A549 treated with GW870086 at 1 μM for 4 hours (cell line): ENCODE results near the gene UBAP1L. TPM values are rescaled to one million over a fixed set of nuclear protein-coding genes. Genes with fewer than 3 reads are reported as not detected.

ENCODE experiments used
- total RNA-seq: library from RNA; stranded (reverse); fragments of 200-300 nt; extraction: Qiagen RNA extraction; gene quantifications from 5 replicates; pipeline ENCODE4 v1.2.3, GENCODE V29; 2022; ENCODE audit warnings: low read depth

UBAP1L gene
- total RNA-seq = 0.61 to 0.85 TPM (median 0.65 TPM) in 5 replicates

DNA sequence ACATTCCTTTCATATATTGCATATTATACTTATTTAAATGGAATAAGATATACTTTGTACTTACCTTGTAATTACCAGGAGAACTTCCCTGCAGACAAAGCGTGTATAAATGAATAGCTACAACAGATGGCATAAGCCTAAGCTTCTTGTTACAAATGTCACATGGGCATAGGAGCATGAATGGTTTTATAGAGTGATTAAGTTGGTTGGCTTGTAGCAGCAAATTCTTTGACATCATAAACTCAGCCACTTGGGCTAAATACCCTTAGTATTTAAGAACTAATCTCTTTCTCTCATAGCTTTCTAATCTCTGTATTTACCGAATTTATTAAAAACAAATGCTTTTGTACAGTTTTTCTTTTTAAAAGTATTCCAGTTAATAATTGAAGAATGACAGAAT, at the start of gene UBAP1L:
TSS of gene UBAP1L (minus strand) at position 115 of the 400 bp plus-strand sequence. CDS start 8,985 bp downstream, outside the sequence.

GRCh38 chr15:65133548-65134200, 18.7 kb upstream of the UBAP1L start, which contains the start of gene PDCD7:
PDCD7 (minus strand) TSS chr15:65133808; CDS start chr15:65133781, 27 bp downstream.

DNA sequence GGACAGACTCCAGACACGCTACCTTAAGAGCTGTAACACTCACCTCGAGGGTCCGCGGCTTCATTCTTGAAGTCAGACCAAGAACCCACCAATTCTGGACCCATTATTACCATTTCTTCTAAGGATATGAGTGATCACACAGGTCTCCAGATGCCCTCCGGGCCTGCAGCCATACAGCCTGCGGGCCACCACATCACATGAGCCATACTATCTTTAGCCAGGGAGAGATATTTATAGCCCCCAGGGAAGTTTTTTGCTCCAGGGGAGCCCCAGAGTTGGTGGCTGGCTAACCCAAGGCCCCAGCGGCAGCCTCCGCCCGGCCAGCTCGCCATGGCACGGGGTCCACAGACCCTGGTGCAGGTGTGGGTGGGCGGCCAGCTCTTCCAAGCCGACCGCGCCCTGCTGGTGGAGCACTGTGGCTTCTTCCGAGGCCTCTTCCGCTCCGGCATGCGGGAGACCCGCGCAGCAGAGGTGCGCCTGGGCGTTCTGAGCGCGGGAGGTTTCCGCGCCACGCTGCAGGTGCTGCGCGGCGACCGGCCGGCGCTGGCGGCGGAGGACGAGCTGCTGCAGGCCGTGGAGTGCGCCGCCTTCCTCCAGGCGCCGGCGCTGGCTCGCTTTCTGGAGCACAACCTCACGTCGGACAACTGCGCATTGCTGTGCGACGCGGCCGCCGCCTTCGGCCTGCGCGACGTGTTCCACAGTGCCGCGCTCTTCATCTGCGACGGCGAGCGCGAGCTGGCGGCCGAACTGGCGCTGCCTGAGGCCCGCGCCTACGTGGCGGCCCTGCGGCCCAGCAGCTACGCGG, 38.3 kb downstream of the UBAP1L start, which contains the start of gene KBTBD13:
TSS of gene KBTBD13 (plus strand) at position 261 of the 805 bp plus-strand sequence. CDS start at position 331, 70 bp downstream.

GRCh38 chr15:65067645-65068402, 47.2 kb downstream of the UBAP1L start, which contains the start of gene RASL12:
RASL12 (minus strand) TSS chr15:65067991; CDS start chr15:65067835, 156 bp downstream.

GRCh38 chr15:65044724-65045481, 70.1 kb downstream of the UBAP1L start, which contains the start of gene SLC51B:
SLC51B (plus strand) TSS chr15:65045387; CDS start chr15:65050005, 4,618 bp downstream.

Other genes with a start within 250 kb of the UBAP1L start
- 1.5 to 1.9 TPM (median 1.7 TPM) in 5 replicates for gene ANKDD1A, start 203.3 kb downstream of the UBAP1L start, total RNA-seq
- gene SPG21, start 125.3 kb downstream of the UBAP1L start, total RNA-seq = 111 to 131 TPM (median 127 TPM) in 5 replicates
- gene MTFMT, start 85.6 kb downstream of the UBAP1L start, total RNA-seq = 20.3 to 30.4 TPM (median 25.6 TPM) in 5 replicates
- gene SLC51B, start 69.8 kb downstream of the UBAP1L start, total RNA-seq = 17.5 to 21.2 TPM (median 19.5 TPM) in 5 replicates
- gene RASL12, start 47.2 kb downstream of the UBAP1L start, total RNA-seq = 0.08 to 0.13 TPM (median 0.10 TPM) in 5 replicates
- not detected in 5 replicates for gene KBTBD13, start 38.5 kb downstream of the UBAP1L start, total RNA-seq
- gene PDCD7, start 18.6 kb upstream of the UBAP1L start, total RNA-seq = 24.5 to 27.8 TPM (median 26.2 TPM) in 5 replicates
- 34.2 to 50.1 TPM (median 47.1 TPM) in 5 replicates for gene CLPX, start 70.1 kb upstream of the UBAP1L start, total RNA-seq
- 0.17 to 0.23 TPM (median 0.21 TPM) in 5 replicates for gene CILP, start 96.3 kb upstream of the UBAP1L start, total RNA-seq
- 10.3 to 11.3 TPM (median 10.8 TPM) in 5 replicates for gene PARP16, start 171.7 kb upstream of the UBAP1L start, total RNA-seq
- not detected in 5 replicates for gene RNU5A-1, start 180.9 kb upstream of the UBAP1L start, total RNA-seq
- not detected in 5 replicates for gene RNU5B-1, start 189.5 kb upstream of the UBAP1L start, total RNA-seq